HG03432 (cell line): ENCODE results near the gene MYOT.

Source experiments
- ATAC-seq: cut with Tn5 transposase; IDR thresholded peaks from one replicate; pipeline ENCODE4 v1.9.1; 2021; ENCODE audit warnings: mild to moderate bottlenecking, moderate library complexity; ENCODE audit not compliant: unreplicated experiment

The MYOT gene, protein sequence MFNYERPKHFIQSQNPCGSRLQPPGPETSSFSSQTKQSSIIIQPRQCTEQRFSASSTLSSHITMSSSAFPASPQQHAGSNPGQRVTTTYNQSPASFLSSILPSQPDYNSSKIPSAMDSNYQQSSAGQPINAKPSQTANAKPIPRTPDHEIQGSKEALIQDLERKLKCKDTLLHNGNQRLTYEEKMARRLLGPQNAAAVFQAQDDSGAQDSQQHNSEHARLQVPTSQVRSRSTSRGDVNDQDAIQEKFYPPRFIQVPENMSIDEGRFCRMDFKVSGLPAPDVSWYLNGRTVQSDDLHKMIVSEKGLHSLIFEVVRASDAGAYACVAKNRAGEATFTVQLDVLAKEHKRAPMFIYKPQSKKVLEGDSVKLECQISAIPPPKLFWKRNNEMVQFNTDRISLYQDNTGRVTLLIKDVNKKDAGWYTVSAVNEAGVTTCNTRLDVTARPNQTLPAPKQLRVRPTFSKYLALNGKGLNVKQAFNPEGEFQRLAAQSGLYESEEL

DNA sequence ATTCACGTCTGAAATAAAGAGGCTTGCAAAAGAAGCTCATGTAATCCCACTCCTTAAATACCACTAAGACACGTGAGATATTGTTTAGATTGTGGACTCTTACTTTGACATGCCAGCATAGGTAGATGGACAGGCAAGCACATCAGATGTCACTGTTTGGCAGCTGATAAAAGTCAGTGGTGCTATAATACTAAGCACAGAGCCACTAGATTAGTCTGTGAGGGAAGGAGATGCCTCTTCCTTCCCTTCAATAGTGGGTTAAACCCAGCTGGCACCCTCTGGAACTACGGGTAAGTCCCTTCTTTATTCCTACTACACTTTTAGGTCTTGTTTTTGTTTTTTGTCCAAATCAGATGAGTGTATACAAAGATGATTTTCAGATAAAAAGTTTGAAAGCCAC is at the start of gene MYOT:
Gene MYOT, plus strand, starts transcription at position 197 of the 400 bp plus-strand sequence. CDS start 2,792 bp downstream, outside the sequence.
- ATAC-seq, result no peak

- no peak for ATAC-seq
Observed at GRCh38 chr5:137819766-137820165, 47.9 kb upstream of the MYOT start.

DNA sequence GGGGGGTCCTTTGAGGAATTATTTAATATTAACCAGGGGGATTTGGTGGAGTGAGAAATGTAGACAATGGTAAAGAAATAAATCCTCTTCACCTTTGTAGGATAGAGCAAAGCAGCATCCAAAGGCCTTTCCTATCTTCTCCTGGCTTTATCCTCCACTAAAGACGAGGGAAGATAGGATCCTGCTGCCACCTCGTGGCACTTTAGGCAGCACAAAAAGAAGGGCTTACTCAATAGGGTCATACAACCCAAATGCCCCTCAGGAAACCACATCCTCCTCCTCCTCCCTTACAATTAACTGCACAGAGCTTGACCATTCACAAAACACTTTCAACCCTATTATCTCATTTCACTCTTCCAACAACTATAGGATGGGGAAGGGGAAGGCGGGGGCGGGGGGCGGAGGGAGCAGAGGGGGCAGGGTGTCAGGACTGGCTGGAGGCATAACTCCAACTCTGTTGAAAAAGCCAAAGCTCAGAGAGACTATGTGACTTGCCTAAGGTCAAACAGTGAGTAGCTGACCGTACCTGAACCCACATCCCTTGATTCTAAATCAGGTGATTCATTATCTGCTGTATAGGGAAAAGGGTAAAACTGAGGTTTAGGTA is 45.4 kb upstream of the MYOT start:
- ATAC-seq, result no peak

GRCh38 chr5:137822984-137823383 is 44.7 kb upstream of the MYOT start:
- no peak for ATAC-seq

DNA sequence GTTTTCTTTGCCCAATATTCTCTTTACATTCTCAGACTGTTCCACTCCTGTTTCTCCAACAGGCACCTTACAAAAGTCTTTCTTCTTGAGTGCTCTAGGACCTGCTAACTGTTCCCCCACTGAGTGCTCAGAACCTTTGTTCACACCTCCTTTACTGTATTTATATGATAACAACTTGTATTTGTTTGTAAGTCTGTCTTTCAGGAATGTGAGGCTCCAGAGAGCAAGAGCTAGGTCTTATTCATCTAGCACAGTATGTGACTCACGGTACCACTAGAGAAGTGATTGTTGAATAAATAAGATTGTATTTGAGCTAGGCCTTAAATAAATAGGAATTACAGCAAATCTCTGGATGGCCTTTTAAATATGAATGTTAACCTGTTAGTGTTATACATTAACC is 42.5 kb upstream of the MYOT start:
- ATAC-seq, result no peak

GRCh38 chr5:137826067-137826466 is 41.6 kb upstream of the MYOT start:
- no peak for ATAC-seq

GRCh38 chr5:137828180-137828579 is 39.5 kb upstream of the MYOT start:
- ATAC-seq, result no peak

DNA sequence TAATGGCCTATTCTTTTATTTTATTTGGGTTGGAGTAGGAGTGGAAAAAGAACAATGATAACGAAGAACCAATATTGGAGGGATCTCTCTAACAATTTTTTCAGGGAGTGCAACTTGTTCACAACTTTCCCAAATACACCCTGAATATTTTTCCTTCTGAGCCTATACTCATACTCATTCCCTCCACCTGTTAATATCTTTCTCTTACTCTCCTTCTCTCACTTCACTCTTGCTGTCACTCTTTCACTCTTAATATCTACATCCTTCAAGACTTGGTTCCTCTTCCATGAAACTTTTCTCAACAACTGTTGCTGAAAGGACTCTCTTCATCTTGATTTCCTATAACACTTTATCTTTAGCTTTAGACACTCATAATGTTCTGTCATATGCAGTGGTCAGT is 39.0 kb upstream of the MYOT start:
- no peak for ATAC-seq

DNA sequence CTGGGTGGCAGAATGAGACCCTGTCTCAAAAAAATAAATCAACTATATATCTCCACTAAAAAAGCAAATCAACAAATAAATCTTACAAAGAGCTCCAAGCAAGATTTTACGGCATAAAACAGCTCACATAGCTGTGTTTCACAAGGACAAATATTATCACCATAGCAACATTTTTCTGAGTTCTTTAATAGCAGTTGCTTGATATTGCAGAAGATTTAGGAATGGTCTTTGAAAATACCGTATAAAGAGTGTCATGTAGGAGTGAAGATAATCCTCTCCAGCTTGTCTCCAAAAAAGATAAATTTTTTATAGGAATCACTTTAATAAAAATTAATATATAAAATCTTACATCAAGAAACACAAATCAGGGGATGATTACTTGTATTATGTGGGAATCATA is 36.6 kb upstream of the MYOT start:
- ATAC-seq, result no peak

GRCh38 chr5:137831526-137831925 is 36.1 kb upstream of the MYOT start:
- no peak for ATAC-seq

- ATAC-seq, result no peak
Observed at GRCh38 chr5:137832416-137832815, 35.2 kb upstream of the MYOT start.

DNA sequence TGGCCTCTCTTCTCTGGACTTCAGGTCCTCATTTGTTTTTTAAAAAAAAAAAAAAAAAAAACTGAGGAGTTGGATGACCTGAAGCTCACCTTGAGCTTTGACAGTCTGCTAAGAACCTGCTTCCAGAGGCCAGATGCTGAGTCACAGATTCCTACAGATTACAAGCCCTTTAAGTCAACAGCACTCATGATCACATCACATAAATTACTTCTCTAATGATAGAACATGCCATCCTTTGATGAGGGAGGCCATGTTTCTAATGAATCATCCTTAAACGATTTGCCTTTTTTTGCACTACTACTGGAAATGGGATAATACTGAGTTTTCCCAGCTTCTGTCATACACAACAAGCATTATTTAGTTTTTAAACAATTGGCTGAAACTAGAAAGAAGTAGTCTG is 34.2 kb upstream of the MYOT start:
- ATAC-seq, result no peak

- no peak for ATAC-seq
Observed at GRCh38 chr5:137834498-137835049, 33.1 kb upstream of the MYOT start.

DNA sequence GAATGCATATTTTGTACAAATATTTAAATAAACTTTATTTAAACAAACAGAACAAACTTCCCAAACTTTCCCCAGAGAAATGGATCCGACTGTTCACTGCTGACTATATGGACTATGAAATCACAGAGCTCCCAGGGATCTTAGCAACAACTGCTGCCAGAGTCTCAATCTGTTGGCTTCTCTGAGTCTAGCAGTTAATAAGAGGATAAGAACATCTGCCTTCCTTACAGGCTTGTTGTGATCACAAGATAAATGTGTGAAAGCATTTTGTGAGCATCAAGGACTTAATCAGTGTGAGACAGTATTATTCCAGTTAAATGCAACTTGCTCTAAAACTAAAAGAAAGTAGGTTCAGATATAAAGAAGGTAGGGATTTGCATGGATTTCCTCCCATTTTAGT is 31.4 kb upstream of the MYOT start:
- ATAC-seq, result no peak

- no peak for ATAC-seq
Observed at GRCh38 chr5:137836997-137837396, 30.7 kb upstream of the MYOT start.

- ATAC-seq, result no peak
Observed at GRCh38 chr5:137837491-137838394, 29.9 kb upstream of the MYOT start.

DNA sequence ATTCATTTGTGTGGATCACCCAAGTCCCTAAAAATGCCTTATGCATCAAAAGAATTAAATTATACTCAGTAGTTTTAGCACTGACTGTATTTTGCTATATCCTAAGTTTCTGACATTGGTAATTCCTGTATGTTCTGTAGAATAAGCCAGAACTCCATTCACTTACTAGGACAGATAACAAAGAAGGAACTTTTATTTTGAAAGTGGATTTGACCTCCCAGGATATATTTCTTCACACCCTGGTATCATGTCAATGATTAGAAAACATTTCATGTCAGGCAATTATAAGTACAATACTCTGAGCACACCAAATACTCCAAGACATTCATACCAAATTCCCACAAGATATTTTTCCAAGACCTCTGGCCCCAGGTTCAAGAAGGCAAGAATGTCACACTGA is 28.7 kb upstream of the MYOT start:
- ATAC-seq, result no peak

DNA sequence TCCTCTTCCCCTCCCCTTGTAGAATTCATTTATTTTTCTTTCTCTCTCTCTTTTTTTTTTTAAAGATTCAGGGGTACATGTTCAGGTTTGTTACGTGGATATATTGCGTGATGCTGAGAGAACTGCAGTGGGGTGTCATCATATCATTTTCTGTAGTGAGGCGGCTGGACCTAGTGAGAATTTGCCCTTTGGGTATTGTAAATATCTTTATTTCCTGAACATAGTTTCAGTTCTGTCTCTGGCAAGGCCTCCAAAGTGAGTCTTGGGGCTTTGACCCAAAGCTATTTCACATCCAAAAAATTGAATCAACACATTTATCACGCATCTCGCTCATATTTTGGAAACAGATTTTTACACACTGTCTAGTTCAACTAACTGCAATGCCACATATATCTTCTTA is 25.4 kb upstream of the MYOT start:
- ATAC-seq, result no peak

DNA sequence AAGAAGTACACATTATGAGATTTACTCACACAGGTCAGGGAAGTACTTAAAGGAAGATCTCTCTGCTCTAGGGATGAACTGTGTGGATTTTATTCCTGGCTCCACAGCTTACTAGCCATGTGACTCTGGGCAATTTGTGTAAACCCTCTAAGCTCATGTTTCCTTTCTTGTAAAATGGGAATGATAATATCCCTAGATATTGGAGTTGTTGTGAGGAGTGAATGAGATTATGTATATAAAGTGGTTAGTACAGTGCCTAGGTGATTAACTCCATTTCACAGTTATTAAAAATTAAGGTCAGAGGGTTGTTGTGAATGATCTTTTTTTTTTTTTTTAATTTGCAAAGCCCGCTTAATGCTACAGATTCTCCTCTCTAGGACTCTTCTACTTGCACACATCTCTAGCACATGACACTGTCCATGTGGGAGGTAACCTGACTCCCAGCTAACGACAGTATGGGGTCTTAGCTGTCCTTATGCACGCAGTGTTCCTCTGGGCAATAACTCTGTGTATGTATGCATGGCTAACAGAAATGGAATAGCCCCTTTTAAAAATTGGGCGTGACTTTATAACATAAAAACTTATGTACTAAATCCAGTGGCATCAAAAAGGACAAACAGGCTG is 23.9 kb upstream of the MYOT start:
- no peak for ATAC-seq

DNA sequence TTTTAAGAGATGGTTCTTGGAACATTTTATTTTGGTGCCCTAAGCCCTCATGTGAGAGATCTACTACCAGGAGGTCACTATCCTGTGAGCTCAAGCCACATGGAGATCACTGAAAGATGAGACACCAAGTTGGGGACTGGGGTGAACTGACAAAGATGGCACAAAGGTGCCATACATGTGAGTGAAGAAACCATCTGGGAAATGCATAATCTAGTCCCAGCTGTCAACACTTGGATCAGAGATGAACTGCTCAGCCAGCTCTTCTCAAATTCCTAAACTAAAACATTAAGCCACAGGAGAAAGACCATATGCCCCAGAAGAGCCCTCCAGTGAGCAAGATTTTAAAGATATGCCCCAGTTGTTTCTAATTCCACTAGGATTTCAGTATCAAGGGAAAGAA is 22.2 kb upstream of the MYOT start:
- no peak for ATAC-seq

DNA sequence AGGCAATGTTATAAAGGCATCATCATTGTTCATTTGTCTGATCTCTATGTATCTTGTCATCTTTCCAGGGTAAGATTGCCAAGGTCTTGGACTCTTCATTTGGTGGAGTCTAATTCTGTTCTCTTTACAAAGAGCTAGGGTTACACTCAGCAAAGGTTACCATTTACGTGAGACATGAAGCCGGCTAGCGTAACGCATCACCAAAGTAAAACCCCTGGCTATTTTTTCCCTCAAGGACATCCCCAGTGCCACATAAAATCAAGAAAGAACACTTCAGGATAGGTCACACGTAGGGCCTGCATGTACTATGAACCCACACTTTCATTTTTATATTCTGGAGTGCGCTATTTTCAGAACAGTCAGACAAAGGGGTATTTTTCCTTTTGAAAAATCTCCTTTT is 20.0 kb upstream of the MYOT start:
- peak; percentile 79 for ATAC-seq
